ENCODE measurements around the gene OTOG.

Gene OTOG

DNA sequence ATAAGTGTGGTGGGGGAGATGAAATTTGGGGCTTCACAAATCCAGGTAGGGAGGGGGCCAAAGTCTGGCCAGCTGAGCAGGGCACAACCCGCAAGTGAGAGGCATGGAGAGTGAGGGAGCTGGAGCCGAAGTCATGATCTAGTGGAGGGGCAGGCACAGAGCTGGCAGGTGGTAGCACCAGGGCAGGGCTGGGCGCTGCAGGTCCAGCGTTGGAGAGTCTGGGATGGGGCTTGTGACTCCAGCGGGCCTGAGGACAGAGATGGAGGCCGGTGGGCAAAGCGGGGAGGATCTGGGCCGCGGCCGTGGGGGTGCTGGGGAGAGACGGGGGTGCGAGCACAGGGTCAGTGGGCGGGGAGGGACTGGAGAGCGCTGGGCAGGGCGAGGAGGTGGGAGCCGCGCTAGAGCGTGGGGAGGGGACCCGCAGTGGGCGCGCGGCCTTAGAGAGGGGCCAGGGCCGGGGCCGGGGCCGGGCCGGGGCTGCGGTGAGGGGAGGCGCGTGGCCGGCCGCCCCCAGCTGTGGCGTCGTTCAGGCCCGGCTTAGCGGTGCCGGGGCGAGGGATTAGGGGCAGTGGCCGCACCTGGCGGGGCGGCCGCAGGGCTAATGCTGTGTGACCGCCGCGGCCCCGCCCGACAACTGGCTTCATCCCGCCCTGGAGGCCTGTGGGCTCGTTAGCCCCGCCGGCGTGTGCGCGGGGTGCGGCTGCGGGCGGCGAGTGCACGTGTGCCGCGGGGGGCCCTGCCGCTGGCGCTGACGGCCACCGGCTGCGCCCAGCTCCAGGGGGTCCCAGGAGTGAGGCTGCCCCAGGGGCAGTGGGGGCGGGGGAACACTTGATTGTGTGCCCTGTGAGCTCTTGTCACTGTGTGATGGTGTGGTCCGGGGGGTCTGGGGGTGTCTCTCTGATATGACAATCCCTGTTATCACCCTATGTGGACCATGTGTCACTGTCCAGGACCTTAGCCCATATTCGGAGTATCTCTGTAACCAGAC, 148.7 kb downstream of the OTOG start:
- TF ChIP-seq SIN3A (IDR thresholded peaks at IDR 0.05; ENCODE audit: borderline replicate concordance, insufficient read depth, low read length) (no peak), REST (IDR thresholded peaks at IDR 0.05; ENCODE audit: insufficient read depth in 1 of 2, low read depth in 2 of 2, low read length in 2 of 2) (no peak), TAF1 (IDR thresholded peaks at IDR 0.05; ENCODE audit: borderline replicate concordance, insufficient read depth, low read length) (no peak), FOXP2 (optimal IDR thresholded peaks at IDR 0.05; ENCODE audit: borderline replicate concordance, extremely low read depth, extremely low read length, insufficient read depth) (no peak), POLR2AphosphoS5 (IDR thresholded peaks at IDR 0.05; ENCODE audit: low read depth, low read length) (no peak)

- TF ChIP-seq POLR2AphosphoS5 (IDR thresholded peaks at IDR 0.05; ENCODE audit: low read depth, low read length), result no peak
- no peak for TF ChIP-seq TAF1 (IDR thresholded peaks at IDR 0.05; ENCODE audit: borderline replicate concordance, insufficient read depth, low read length)
- no peak for TF ChIP-seq FOXP2 (optimal IDR thresholded peaks at IDR 0.05; ENCODE audit: borderline replicate concordance, extremely low read depth, extremely low read length, insufficient read depth)
- TF ChIP-seq SIN3A (IDR thresholded peaks at IDR 0.05; ENCODE audit: borderline replicate concordance, insufficient read depth, low read length), result no peak
- TF ChIP-seq REST (IDR thresholded peaks at IDR 0.05; ENCODE audit: insufficient read depth in 1 of 2, low read depth in 2 of 2, low read length in 2 of 2), result no peak
Observed at GRCh38 chr11:17696741-17697140, 149.7 kb downstream of the OTOG start.

Data from PFSK-1 (cell line).